Occipital lobe (tissue), 2 donors: Measurements from ENCODE around the gene NKX2-2. TPM values are rescaled to one million over a fixed set of nuclear protein-coding genes. Genes with fewer than 3 reads are reported as not detected.
A peak's percentile ranks its signal among the peaks of the same experiment; 100 is the strongest.
"Not testable (repeated sequence)": the region's sequence is repeated elsewhere in the genome, so short reads cannot be mapped to it uniquely, and the experiment has no call there.

Experiments used
- DNase-seq: peaks from one replicate; lab custom pipeline; 2025; lab: John Stamatoyannopoulos, UW
- total RNA-seq: library from RNA; depleted of rRNA; stranded (reverse); fragments of >200 nt; gene quantifications from one replicate; pipeline ENCODE4 v1.2.3, GENCODE V29; 2014

NKX2-2 gene
- total RNA-seq, 1 donor from 2014 or later: 0.31 TPM

GRCh38 chr20:21509079-21509596 is 4.7 kb downstream of the NKX2-2 start:
- DNase-seq: no peak

- peak; percentile 80 for DNase-seq
Observed at GRCh38 chr20:21508230-21509078, 5.4 kb downstream of the NKX2-2 start.

- no peak for DNase-seq
Observed at GRCh38 chr20:21507400-21508229, 6.2 kb downstream of the NKX2-2 start.

- DNase-seq: peak; percentile 19
Observed at GRCh38 chr20:21505810-21506530, 7.9 kb downstream of the NKX2-2 start.

GRCh38 chr20:21505161-21505809 is 8.6 kb downstream of the NKX2-2 start:
- DNase-seq: no peak

GRCh38 chr20:21504323-21504722 is 9.5 kb downstream of the NKX2-2 start:
- DNase-seq: no peak

GRCh38 chr20:21503345-21503744 is 10.5 kb downstream of the NKX2-2 start:
- no peak for DNase-seq

- no peak for DNase-seq
Observed at GRCh38 chr20:21501184-21501583, 12.7 kb downstream of the NKX2-2 start.

- no peak for DNase-seq
Observed at GRCh38 chr20:21500599-21500998, 13.3 kb downstream of the NKX2-2 start.

- no peak for DNase-seq
Observed at GRCh38 chr20:21499641-21500040, 14.2 kb downstream of the NKX2-2 start.

GRCh38 chr20:21498635-21499034 is 15.2 kb downstream of the NKX2-2 start:
- no peak for DNase-seq

GRCh38 chr20:21498195-21498594 is 15.7 kb downstream of the NKX2-2 start:
- no peak for DNase-seq

GRCh38 chr20:21496452-21496851 is 17.4 kb downstream of the NKX2-2 start:
- no peak for DNase-seq

GRCh38 chr20:21493049-21493448 is 20.8 kb downstream of the NKX2-2 start:
- DNase-seq: no peak

GRCh38 chr20:21490105-21490504 is 23.8 kb downstream of the NKX2-2 start:
- DNase-seq: no peak

- DNase-seq: not testable (repeated sequence)
Observed at GRCh38 chr20:21480144-21480543, 33.7 kb downstream of the NKX2-2 start.

- DNase-seq: no peak
Observed at GRCh38 chr20:21465799-21466198, 48.1 kb downstream of the NKX2-2 start.

GRCh38 chr20:21464916-21465315 is 48.9 kb downstream of the NKX2-2 start:
- no peak for DNase-seq
